Measurements from ENCODE around the gene GULP1.

- TF ChIP-seq, protein P1, sequence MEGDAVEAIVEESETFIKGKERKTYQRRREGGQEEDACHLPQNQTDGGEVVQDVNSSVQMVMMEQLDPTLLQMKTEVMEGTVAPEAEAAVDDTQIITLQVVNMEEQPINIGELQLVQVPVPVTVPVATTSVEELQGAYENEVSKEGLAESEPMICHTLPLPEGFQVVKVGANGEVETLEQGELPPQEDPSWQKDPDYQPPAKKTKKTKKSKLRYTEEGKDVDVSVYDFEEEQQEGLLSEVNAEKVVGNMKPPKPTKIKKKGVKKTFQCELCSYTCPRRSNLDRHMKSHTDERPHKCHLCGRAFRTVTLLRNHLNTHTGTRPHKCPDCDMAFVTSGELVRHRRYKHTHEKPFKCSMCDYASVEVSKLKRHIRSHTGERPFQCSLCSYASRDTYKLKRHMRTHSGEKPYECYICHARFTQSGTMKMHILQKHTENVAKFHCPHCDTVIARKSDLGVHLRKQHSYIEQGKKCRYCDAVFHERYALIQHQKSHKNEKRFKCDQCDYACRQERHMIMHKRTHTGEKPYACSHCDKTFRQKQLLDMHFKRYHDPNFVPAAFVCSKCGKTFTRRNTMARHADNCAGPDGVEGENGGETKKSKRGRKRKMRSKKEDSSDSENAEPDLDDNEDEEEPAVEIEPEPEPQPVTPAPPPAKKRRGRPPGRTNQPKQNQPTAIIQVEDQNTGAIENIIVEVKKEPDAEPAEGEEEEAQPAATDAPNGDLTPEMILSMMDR (IDR thresholded peaks at IDR 0.05) = no peak
- no peak for TF ChIP-seq POLR2A (IDR thresholded peaks at IDR 0.05)
Measured at GRCh38 chr2:188382107-188382506, 90.4 kb downstream of the GULP1 start.
